SK-MEL-5 (cell line): ENCODE measurements around the gene PNPLA3. TPM values are rescaled to one million over a fixed set of nuclear protein-coding genes. Genes with fewer than 3 reads are reported as not detected.
"Not testable (repeated sequence)": the region's sequence is repeated elsewhere in the genome, so short reads cannot be mapped to it uniquely, and the experiment has no call there.

Experiments
- DNase-seq: peaks from one replicate; pipeline ENCODE4 v3.0.0-alpha.2; 2016; ENCODE audit warnings: low read depth, low spot score
- in situ Hi-C: cut with HindIII; loops from 2 replicates; pipeline ENCODE4 v1.10.0; 2016; ENCODE audit warnings: low sequenced_read_pairs, high pct_unique_total_duplicates, low pct_unique_long_range_greater_than_20kb
- total RNA-seq: library from RNA; depleted of rRNA; stranded (reverse); fragments of >200 nt; shearing (Covaris generic); gene quantifications from 2 replicates; pipeline ENCODE4 v1.2.3, GENCODE V29; 2014

Gene PNPLA3
- total RNA-seq, 1 experiment from 2014 or later = 11.1 TPM

DNA sequence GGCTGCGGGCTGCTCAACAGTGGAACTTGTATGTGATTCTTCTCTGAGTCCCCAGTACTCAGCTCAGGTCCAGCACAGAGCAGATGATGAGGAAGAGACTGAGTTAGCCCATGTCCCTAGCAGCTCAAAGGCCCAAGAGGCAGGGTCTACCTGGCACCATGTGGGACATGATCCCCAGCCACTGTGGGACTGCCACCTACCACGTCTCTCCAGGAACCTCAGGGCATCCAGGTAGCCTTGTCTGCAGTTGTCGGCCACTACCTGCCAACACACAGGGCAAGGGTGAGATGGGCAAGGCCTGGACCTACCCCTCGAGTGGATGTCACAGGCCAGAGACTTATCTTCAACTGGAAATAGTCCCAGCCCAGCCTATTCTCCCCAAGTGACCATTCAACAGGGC, 36.2 kb upstream of the PNPLA3 start:
- no peak for DNase-seq
- in situ Hi-C loops = no loop called here

- no peak for DNase-seq
- in situ Hi-C loops = no loop called here
Measured at GRCh38 chr22:43888740-43889139, 34.9 kb upstream of the PNPLA3 start.

DNA sequence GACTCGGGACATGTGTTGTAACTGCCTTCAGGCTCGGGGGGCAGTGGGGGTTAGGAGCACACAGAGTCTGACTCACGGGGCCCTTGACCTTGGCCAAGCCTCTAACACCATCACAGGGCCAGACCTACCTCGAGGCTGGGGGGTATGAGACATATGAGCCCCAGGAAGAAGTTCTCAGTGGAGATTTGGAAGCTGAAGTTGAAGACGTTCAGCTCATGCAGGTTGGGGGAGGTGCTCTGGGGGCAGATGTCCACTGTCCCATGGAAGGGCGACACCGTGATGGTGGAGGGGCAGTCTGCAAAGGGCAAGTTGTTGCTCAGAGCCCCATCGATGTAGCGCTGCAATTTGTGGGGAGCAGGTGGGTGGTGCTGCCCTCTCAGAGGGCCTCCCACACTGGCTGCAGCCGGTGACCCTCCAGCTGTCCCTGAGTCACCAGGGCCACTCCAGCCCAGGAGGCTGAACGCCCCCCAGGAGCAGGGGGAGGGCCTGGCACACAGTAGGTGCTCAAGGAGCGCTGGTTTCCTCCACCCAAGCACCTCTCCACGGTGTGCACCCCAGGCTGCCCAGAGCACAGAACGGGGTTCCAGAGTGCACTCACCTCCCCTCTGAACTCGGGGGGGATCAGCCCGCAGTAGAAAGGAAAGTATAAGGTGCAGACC, 34.3 kb upstream of the PNPLA3 start:
- DNase-seq = no peak
- in situ Hi-C loops = no loop called here

DNA sequence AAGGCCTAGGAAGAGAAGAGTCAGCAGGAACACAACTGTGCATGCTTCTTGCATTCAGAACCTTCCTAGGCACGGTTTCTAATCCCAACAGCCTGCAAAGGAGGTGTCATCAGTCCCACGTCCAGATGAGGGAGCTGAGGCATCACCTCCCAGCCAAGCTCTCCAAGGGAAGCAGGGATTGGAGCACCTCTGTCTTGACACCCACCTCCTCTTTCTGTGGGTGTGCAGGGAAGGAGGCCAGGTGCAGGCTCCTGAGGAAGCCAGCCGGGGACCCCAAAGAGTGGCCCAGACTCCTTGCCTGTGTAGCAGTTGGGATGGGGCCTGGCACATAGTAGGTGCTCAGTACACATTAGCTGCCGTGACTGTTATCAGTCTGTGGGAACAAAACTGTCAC, 33.7 kb upstream of the PNPLA3 start:
- in situ Hi-C loops = no loop called here

GRCh38 chr22:43890901-43891331, 32.7 kb upstream of the PNPLA3 start:
- in situ Hi-C loops = no loop called here
- DNase-seq = no peak

More for the DNA sequence above, 33.7 kb upstream of the PNPLA3 start:
- peak; percentile 40 for DNase-seq

DNA sequence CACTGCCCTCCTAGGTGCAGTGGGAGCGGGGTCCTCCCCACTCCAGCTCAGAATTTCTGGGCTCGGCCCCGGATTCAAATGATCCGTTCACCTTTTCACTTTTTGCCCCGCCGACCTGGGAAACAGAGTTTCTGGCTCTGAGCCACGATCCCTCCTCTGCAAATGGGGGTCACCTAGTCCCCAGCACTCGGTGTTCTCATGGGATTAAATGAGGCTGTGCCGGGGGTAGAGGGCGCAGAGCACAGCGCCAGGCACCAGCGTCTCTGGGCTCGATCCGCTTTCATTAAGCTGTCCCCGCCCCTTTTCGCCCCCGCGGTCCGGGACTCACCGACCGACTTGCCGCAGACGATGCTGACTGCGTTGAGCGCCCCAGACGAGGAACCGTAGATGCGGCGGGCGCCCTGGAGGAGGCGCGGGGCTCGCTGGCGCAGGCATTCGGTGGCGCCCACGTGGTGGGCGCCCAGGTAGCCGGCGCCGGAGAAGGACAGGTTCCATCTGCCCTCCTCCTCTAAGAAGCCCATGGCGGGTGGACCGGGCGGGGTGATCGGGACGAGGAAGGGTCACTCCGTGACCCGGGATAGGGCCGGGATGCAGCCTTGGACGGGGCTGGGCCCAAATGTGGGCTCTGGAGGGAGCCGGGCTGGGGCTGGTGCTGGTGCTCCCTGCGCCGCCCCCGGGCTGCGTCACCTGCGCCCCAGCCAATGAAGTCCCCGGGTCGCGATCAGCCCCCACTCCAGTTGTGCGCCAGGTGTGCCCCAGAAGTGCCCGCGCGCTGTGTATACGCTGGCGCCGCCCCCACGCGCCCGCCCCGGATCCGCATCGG, 32.0 kb upstream of the PNPLA3 start, which contains the start of gene PNPLA5:
Gene PNPLA5, minus strand, starts transcription at position 654 of the 823 bp plus-strand sequence. Its CDS starts 133 bp downstream, at position 521.
- in situ Hi-C loops = no loop called here
- DNase-seq = no peak

GRCh38 chr22:43892183-43892894, 31.3 kb upstream of the PNPLA3 start:
- in situ Hi-C loops = no loop called here
- no peak for DNase-seq

DNA sequence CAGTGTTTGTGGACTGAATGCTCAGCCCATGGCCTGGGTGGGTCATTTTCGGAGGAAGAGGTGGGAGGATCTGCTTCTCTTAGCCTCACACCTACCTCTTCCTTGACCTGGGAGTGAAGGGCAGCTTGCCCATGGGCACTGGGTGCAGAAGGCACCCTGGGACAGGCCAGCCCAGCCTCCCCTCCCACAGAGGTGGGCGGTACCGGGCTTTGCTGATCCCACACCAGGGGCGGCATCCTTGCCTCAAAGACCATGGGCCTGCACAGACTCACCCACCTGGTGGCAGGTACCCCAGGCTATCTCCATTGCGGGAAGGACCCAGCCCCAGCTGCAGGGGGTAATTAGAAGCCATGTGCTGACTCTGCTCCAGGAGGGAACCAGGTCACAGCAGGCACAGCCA, 30.3 kb upstream of the PNPLA3 start:
- DNase-seq = no peak
- in situ Hi-C loops = no loop called here

GRCh38 chr22:43894122-43894521, 29.5 kb upstream of the PNPLA3 start:
- DNase-seq = no peak
- in situ Hi-C loops = no loop called here

- DNase-seq = peak; percentile 22
- in situ Hi-C loops = no loop called here
Measured at GRCh38 chr22:43895986-43896645, 27.5 kb upstream of the PNPLA3 start.

DNA sequence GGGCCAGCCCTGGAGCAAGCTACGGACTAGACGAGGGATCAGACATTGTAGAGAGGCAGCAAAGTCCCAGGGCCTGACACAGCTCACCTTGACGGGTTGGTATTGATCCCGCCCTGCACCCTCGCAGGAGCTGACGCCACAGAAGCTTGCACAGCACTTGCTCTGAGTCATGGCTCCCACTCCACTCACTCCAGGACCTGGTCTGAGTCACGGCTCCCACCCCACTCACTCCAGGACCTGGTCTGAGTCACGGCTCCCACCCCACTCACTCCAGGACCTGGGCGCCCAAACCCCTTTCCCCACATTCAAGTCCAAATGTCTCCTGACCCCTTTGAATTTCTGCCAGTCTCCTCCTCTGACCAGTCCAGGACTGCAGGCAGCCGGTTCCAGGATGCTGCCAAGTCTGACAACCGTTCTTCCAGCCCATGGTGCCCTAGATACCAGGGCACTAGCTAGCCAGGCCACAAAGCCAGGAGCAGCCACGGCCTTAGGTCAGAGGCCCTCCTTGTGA, 25.8 kb upstream of the PNPLA3 start:
- in situ Hi-C loops = no loop called here
- DNase-seq = no peak

- in situ Hi-C loops = no loop called here
- no peak for DNase-seq
Measured at GRCh38 chr22:43900206-43900605, 23.4 kb upstream of the PNPLA3 start.

DNA sequence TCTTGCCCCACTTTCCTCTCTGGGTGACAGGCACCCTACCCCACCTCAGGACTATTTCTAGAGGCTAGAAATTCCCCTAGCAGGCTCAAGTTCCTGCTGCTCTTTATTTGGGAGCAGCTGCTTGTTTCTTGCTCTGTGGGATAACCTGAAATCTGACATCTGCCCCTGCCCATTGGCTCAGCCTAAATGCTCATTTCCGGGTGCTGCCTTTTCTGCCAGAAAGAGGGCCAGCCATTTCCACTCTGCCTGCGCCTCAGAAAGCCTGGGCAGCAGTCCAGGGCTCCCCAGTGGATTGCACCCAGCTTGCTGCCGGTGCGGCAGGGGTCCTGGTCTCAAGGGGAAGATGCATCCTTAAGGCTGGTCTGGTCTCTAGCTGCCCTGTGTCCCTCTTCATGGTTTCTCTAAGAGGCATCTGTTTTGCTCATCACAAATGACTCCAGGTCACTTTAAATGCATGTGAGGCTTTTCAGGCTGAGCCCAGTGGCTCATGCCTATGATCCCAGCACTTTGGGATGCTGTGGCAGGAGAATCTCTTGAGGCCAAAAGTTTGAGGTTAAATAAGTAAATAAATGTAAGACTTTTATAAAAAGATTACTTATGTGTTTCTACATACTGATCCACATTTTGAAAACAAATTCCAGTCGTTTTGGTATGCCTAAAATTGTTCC, 21.5 kb upstream of the PNPLA3 start:
- DNase-seq = no peak
- in situ Hi-C loops = no loop called here

DNA sequence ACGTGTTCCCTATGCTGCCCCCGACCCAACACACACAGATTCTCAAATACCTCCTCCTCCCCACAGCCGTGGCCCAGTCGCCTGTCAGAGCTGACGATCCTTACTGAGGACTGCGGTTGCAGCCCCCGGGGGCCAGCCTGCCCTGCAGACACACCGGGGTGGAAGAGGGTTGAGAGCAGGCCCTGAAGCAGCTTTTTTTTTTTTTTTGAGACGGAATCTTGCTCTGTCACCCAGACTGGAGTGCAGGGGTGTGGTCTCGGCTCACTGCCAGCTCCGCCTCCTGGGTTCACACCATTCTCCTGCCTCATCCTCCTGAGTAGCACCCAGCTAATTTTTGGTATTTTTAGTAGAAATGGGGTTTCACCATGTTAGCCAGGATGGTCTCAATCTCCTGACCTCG, 20.6 kb upstream of the PNPLA3 start:
- DNase-seq, in situ Hi-C loops: not testable (repeated sequence)

GRCh38 chr22:43904412-43904811, 19.2 kb upstream of the PNPLA3 start:
- DNase-seq, in situ Hi-C loops: not testable (repeated sequence)

DNA sequence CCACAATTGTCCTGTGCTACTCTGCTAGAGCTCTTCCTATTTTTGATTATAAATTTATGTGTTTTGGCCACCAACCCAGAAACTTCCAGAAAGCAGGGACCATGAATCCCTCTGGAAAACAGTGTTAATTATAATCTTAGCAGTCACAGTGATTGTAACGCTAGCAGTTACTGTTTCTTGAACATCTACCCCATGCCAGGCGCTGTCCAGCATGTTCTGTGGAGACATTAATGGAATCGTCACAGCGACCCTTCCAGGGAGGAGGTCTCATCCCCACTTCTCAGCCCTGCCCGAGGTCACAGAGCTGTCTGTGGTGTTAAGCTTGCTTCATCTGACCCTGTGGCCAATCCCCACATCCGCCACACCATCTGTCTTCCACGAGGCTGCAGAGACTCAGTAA, 17.9 kb upstream of the PNPLA3 start:
- DNase-seq = no peak
- in situ Hi-C loops = no loop called here

DNA sequence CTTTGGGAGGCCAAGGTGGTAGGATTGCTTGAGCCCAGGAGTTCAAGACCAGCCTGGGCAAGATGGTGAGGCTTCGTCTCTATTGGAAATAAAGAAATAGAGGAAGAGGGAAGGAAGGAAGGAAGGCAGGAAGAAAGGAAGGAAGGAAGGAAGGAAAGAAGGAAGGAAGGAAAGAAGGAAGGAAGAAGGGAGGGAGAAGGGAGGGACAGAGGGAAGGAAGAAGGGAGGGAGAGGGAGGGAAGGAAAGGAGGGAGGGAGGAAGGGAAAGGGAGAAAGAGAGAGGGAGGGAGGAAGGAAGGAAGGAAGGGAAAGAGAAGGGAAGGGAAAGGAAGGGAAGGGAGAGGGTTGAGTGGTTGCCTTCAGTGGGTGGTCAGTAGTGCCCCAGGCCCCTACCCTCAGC, 13.9 kb upstream of the PNPLA3 start:
- in situ Hi-C loops = no loop called here
- DNase-seq = no peak
